HG02642 (cell line): ENCODE results near the gene HBQ1.
A peak's percentile ranks its signal among the peaks of the same experiment; 100 is the strongest.
"Not testable (repeated sequence)": the region's sequence is repeated elsewhere in the genome, so short reads cannot be mapped to it uniquely, and the experiment has no call there.

ENCODE experiments used
- ATAC-seq: cut with Tn5 transposase; IDR thresholded peaks from one replicate; pipeline ENCODE4 v1.9.1; 2021; ENCODE audit warnings: mild to moderate bottlenecking; ENCODE audit not compliant: unreplicated experiment, poor library complexity

HBQ1 gene

DNA sequence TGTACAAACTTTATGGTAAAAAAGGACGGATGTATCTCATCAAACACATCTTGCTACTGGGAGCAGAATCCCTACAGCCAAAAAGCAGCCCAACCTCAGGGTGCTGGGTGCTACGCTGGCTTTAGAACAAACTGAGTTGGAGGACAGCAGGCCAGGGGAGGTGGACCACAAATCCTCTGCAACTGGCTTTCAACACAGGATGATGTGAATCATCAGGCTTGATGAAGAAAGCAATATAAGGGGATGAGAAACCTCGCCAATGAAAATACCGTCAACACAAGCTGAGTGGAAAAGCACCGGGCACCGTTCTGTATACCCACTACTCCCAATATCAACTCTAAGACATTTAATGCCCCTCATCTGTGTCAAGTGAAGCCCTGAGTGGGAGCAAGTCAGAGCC, 14.3 kb downstream of the HBQ1 start:
- ATAC-seq = no peak

DNA sequence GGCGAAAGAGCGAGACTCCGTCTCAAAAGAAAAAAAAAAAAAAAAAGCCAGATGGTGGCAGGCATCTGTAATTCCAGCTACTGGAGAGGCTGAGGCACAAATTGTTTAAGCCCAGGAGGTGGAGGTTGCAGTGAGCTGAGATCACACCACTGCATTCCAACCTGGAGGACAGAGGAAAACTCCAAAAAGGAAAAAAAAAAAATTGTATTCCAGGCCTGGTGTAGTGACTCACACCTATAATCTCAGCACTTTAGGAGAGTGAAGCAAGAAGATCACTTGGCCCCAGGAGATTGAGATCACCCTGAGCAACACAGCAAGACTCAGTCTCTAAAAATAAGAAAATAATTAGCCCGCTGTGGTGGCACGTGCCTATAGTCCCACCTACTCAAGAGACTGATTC, 20.1 kb downstream of the HBQ1 start:
- ATAC-seq = no peak

DNA sequence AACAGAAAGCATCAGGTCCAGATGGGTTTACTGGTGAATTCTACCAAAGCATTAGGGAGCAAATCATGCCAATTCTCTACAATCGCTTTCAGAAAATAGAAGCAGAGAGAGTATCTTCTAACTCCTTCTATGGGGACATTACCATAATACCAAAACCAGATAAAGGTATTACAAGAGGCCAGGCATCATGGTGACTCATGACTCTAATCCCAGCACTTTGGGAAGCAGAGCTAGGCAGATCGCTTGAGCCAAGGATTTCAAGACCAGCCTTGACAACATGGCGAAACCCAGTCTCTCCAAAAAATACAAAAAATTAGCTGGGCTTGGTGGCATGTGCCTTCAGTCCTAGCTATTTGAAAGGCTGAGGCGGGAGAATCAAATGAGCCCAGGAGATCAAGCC, 23.0 kb downstream of the HBQ1 start:
- no peak for ATAC-seq

DNA sequence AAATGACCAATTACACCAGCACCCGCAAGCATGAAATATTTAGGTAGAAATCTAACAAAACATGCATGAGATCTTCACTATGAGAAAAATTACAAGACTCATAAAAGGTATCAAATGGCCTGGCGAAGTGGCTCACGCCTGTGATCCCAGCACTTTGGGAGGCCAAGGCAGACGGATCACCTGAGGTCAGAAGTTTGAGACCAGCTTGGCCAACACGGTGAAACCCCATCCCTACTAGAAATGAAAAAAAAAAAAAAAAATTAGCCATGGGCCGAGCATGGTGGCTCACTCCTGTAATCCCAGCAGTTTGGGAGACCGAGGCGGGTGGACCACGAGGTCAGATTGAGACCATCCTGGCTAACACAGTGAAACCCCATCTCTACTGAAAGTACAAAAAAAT, 23.8 kb downstream of the HBQ1 start:
- ATAC-seq = not testable (repeated sequence)

DNA sequence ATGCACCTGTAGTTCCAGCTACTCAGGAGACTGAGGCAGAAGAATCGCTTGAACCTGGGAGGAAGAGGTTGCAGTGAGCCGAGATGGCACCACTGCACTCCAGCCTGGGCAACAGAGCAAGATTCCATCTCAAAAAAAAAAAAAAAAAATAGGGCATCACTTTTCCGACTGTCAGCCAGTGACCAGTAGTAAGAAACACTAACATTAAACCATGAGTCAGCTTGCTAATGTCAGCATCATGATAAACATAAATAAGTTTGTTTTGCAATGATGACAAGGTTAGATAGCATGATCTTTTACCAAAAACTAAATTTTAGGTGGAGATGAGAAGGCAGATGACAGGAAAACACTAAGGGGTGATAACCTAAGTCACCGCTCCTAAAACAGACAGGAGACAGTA, 29.1 kb downstream of the HBQ1 start:
- not testable (repeated sequence) for ATAC-seq

DNA sequence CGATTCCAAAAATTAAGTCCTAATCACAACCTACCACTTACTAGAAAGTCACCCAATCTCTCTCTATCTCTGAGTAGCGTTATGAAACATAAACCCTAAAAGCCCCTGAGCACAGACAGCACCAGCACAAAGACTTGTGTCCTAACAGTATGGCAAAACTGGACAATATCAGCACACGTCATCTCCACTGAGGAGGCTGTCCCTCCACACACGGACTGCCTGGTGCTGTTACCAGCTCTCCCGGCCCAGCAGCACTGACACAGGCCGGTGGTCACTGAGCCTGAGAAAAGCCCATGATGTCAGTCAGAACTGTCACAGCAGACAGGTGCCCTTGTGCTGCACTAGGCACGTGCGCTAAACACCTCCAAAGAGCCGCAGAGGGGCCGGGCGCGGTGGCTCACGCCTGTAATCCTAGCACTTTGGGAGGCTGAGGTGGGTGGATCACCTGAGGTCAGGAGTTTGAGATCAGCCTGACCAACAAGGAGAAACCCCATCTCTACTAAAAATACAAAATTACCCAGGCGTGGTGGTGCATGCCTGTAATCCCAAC, 31.4 kb downstream of the HBQ1 start:
- not testable (repeated sequence) for ATAC-seq

DNA sequence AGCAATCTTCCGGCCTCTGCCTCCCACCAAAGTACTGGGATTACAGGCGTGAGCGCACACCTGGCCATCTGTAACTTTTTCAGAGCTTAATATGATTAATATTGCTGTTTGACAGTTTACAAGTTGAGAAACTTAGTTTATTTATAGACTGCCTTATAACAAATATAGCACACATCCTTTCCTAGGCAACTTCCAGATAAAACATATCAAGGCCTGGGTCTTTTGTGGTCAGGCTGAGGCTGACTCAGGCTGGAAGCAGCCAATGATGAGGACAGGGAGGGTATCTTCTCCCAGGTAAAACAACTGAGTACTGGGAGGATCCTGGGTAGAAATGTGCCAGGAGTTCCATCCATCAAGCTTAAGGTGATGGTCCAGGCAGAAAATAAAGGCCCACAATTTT, 32.7 kb downstream of the HBQ1 start:
- ATAC-seq = no peak

DNA sequence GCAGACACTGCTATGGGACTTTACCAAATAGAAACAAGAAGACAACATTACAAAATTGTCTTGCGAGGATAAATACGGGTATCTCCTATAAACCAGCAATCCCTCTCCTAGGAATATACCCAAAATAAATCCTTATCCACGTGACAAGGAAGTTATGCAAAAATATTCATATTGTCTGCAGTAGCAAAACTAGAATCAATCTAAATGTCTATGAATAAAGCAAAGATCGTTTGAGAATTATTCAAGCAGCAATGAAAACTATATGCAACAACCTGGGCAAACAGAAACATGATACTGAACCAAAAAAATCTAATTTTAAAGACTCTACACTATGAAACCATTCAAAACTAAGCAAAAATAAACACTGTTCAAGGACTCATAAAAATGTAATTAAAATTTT, 39.8 kb downstream of the HBQ1 start:
- ATAC-seq = no peak

DNA sequence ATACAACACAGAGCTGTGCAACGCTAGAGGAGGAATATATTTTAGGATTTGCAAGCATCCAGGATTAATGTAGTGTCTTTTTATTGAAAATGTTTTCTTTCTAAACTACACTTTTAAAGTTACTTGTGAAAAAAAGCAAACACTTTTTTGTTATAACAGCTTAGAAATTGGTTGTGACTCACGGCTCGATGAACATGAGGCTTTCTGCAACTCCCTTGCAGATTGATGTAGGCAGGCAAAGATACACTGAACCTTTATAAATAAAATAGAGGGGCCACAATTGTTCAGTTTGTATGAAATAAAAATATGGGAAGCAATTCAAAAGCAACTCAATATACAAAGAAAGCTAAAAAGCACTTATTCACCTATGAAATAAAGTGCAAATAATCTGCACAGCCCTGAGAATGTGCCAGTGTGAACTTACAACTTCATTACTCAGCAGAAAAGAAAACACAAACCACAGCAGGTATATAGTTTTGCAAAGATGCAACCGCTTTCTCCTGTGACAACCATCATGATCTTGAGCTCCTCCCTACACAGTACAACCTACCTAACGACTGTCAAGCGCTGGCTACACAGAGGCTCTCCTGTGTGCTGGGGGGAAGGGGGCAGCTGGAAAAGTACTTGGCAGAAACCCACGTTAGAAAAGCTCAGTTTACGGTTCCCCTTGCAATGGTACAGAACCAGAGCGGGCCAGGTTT, 48.0 kb downstream of the HBQ1 start:
- ATAC-seq = peak; percentile 4

DNA sequence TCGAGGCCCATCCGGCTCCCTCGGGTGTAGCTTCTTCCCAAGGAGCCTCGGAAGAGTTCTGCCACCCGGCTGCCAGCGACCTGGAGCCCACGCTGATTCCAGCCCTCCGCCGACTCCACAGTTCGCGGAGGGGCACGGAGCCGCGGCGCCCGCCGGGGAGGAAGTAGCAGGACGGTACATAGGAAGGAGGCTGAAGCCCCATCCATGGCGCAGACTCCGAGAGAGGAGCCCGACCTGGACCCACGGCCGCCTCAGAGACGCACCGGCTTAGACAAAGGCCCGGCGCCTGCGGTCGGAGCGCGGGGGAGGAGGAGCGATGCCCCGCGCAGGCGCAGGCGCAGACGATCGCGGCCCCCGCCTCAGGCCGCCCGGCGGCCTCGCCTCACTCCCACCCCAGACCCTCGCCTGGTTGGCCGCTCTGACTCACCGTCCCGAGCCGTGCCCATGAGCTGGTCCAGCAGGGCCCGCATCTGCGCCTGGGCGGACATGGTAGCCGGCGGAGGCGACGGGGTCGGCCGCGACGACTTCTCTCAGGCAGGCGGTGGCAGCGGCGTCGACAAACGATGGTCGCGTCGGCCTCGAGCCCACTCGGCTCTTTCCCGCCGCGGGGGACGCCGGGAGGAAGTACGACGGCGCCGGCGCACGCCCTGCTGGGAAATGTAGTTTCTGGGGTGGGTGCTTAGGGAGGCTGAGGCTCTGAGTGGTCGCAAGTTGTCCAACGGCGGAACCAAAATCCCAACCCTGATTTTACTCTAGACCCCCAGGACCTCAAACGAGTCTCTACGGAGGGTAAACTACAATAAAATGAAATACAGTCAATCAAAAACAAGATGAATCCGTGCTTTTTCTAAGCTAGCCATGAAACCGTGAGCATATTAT, 48.8 kb downstream of the HBQ1 start, which contains the start of gene LUC7L:
TSS of gene LUC7L (minus strand) at position 598 of the 879 bp plus-strand sequence. CDS start at position 488, 110 bp downstream.
- peak; percentile 82 for ATAC-seq

DNA sequence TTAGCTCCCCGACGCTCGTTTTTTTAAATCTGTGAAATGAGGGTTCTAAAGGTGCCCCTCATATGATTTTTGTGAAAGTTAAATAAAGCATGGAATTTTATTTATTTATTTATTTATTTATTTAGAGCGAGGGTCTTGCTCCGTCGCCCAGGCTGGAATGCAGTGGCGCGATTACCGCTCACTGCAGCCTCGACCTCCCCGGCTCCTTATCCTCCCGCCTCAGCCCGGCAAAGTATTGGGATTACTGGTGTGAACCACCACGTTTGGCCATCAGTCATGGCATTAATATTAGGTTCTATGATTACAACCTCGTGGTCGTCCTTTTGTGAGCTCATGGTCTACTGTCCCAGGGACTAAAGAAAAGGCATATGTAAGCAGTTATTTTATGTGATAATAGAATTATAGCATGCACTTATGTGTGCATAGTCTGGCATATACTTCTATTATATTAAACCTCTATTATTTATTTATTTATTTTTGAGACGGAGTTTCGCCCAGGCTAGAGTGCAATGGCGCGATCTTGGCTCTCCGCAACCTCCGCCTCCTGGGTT, 49.5 kb downstream of the HBQ1 start:
- no peak for ATAC-seq

DNA sequence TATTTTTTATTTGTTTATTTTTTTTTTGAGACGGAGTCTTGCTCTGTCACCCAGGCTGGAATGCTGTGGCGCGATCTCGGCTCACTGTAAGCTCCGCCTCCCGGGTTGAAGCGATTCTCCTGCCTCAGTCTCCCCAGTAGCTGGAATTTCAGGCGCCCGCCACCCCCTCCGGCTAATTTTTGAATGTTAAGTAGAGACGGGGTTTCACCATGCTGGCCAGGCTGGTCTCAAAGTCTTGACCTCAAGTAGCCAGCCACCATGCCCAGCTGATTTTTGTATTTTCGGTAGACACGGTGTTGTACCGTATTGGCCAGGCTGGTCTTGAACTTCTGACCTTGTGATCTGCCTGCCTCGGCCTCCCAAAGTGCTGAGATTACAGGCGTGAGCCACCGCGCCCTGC, 50.1 kb downstream of the HBQ1 start:
- ATAC-seq = not testable (repeated sequence)
